ENCODE measurements around the gene ZFR2.
"Not testable (repeated sequence)": the region's sequence is repeated elsewhere in the genome, so short reads cannot be mapped to it uniquely, and the experiment has no call there.

Gene ZFR2

DNA sequence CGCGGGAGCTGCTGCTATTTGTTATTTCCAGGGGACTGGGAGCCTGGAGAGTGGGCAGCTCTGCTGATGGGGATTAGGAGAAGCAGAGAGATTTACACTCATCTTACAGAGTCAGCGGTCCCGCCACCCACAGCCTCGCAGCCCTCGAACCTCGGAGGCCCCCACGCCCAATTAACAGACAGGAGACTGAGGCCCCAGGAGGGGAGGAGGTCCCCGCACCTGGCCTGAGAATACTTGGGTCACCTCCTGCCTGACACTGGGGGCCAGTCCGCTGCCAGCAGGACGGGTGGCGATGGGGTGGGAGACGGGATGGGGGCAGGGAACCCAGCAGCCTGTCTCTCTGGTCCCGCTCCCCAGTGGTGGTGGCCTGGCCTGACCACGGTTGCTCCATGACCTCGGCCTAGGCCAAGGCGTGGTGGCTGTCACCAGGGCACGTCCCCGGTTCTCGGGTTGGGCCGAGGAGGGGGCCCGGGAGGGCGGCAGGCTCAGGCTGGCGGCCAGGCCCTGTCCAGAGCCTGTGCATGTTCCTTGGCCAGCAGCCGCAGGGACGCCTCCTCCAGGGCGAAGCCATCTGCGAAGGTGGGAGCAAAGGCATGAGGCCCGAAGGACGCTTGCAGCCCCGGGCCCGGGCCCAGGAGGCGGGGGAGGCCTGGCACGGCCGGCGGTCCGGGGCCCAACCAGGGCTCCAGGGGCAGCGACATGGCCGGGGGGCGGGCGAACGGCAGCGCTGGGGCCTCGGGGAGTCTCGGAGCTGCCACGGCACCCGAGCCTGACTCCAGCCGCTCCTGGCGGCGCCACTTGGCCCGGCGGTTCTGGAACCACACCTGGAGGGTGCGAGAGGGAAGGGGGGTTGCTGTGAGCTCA is 98.5 kb downstream of the ZFR2 start:
- DNase-seq, result no peak

DNA sequence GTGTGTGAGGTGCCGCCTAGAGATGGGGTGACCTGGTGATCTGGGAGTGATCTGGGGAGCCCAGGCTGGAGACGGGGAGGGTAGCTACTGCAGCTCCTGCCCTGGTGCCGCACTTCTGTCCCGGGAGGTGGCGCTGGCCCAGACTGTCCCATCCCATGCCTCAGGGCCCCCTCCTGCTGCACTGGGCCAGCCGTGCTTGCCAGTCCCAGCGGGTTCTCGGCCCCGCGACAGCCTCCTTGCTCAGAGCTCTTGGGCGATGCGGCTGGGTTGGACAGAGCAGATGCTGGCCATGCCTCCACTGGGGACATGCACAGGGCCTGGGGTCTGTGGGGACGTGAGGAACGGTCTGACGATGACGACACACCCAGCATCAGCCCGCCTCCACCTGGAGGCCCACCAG is 99.3 kb downstream of the ZFR2 start:
- no peak for DNase-seq

DNA sequence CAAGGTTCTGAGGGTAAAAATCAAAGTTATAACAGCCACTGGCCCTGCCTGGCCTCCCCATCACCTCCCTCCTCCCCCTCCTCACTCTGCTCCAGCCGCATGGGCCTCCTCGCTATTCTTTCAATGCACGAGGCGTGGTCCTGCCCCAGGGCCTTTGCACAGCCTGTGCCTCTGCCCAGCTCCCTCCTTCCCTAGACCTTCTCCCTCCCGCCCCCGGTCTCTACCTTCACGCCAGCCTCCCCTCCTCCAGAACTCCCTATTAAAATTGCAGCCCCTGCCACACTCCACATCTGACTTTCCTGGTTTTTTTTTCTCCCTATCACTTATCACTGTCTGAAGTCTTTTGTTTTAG is 100.1 kb downstream of the ZFR2 start:
- DNase-seq, result no peak

DNA sequence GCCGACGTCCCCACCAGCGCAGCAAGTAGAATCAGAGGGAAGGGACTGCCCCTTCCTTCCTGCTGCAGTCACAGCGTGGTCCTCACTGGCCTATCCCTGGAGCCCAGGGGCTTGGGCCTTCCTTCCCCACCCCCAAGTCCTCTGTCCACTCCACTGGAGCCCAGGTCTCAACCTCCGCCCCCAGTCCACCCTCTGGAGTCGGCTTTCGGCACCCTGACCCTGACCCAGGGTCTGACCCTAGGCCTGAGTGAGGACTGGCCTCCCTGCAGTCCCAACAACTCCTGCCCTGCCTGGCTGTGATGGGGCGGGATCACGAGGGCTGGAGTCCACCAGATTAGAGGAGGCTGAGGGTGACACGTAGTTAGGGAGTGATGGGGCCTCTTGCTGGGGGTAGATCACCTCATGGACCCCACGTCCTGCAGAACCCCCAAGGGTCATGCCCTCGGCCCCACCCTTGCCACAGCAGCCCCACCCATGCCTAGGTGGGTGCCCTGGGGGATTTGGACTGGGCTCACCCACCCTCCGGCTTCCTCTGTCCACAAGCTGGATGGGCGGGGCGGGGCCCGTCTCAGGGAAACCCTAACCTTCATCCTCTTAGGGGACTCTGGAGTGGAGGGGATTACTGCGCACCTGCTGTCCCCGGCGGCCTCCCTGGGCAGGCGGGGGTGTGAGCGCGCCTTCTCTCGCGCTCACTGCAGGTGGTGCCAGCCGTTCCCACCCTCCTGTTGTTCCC is 100.7 kb downstream of the ZFR2 start:
- DNase-seq, result no peak

DNA sequence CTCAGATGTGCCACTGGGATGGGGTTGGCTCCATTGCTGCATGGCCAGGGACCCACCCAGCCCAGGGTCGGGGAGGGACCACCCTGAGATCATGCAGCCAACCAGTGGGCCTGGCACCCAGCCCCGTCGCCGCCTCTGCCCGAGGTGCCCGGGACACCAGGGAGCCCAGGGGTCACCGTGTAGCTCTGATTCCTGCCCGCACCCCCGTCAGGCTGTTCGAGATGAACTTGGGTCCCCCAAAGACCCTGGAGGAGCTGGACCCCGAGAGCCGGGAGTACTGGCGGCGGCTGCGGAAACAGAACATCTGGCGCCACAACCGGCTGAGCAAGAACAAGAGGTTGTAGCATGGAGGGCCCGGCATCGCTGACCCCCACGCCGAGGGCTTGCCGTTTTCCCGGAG is 101.8 kb downstream of the ZFR2 start:
- no peak for DNase-seq

DNA sequence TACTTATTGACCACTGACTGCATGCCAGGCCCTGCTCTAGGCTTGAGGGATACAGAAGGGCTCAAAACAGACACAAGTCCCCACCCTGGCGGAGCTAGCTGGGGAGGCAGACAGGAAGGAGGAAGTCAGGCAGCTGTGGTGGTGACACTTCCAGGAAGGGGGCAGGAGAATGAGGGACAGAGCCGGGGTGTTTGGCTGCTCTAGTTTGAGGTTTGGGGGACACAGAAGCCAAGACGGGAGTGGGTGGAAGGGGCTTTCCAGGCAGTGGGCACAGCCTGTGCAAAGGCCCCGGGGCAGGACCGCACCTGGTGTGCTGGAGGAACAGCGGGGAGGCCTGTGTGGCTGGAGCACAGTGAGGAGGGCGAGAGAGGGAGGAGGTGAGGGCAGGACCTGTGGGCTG is 102.3 kb downstream of the ZFR2 start:
- no peak for DNase-seq

DNA sequence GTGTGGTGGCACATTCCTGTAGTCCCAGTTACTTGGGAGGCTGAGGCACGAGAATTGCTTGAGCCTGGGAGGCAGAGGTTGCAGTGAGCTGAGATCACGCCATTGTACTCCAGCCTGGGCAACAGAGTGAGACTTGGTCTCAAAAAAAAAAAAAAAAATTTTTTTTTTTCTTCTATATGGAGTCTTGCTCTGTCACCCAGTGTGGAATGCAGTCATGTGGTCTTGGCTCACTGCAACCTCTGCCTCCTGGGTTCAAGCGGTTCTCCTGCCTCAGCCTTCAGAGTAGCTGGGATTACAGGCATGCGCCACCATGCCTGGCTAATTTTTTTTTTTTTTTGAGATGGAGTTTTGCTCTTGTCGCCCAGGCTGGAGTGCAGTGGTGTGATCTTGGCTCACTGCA is 103.1 kb downstream of the ZFR2 start:
- not testable (repeated sequence) for DNase-seq

DNA sequence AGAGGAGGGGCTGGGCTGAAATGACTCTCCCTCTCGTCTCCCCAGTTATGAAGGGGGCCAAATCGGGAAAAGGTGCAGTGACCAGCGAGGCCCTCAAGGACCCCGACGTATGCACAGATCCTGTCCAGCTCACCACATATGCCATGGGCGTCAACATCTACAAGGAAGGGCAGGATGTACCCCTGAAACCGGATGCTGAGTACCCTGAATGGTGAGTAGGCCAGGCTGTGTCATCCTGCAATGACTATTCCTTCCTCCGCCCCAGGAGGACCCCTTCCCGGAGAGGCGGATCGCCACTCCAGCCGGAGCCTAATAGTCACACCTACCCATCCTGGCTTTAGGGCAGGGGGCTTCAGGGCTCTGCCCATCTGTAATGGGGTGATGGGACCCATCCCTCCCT is 103.7 kb downstream of the ZFR2 start:
- no peak for DNase-seq

DNA sequence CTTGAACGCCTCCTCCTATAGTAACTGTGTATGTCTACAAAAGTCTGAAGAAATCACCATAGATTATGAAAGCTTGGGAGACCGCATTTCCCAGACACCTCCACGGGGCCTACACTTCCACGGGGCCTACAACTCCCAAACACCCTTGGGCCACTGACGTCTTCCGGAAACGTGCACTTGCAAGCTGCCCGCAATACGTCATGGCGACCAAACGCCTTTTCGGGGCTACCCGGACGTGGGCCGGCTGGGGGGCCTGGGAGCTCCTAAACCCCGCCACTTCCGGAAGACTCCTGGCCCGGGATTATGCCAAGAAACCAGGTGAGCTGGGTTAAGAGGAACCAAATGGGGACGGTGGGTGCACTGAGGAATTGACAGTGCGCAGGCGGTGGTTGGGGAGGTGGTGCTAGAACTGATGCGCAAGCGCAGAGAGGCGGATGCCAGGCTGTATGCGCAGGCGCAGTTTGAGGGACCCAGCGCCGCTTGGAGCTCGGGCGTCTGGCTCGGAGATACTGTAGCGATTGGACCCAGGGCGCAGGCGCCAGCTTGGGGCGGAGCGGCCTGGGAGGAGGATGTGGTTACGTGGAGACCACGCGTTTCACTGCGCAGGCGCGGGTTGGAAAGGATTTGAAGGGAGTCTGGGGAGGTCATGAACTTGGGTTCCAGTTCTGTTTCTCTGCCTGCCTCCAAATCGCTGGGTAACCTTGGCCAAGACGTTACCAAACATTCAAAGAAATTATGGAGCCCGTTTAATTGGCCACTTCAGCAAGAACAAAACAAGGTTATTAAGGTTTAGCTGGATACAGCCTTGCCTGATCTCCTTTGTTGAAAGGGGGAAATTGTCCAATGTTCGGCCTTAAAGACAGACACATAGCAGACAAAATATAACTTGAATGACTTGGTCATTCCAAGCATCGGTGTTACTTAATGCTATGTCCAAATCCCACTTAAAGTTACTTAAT is 106.1 kb downstream of the ZFR2 start, which contains the start of gene MRPL54:
TSS of gene MRPL54 (plus strand) at position 182 of the 959 bp plus-strand sequence. CDS start at position 201, 19 bp downstream.
- DNase-seq, result peak; percentile 98

DNA sequence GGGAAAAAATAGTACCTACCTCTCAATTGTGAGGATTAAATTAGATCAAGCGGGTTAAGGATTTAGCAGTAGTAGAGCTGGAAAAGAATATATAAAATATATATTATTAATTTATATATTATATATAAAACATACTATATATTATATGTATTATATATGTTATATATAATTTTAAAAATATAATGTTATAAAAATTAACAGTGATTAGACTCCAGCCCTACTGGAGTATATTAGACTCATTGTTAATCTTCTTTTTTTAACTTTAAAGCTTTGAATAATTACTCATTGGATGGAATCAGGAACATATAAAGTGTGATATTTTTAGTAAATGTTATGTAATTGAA is 106.7 kb downstream of the ZFR2 start:
- DNase-seq, result no peak

DNA sequence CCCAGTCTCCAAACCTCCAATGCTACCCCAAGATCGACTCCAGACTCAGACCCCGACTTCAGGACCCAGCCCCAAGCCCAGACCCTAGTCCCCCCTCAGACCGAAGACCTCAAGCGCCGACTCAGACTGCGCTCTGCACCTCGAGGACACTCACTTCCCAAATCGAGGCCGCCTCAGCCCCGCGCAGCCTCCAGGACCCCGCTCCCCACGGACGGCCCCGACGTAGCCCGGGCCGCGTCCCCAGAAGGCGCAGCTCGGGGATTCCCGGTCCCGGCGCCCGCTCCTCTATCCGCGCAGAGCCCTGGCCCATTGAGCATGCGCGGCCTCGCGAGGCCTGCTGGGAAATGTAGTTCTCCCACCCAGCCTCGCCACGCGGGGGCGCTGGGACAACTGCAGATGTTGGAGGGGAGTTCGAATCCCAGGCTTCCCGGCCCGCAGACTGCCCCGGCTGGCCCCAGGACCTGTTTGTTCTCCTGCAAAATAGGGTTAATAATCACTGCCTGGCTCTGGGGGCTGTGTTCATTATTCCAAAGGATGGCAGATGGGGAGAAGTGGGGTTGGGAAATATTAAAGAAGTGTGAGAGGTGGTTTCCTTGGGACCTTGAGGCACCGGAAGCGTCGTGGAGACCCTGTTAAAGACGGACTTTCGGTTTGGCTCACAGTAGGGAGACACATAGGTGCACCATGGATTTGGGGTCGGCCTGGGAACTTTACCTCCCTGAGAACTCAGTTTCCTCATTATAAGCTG is 107.3 kb downstream of the ZFR2 start, which contains the start of gene APBA3:
TSS of gene APBA3 (minus strand) at position 311 of the 748 bp plus-strand sequence. CDS start 1,428 bp downstream, outside the sequence.
- DNase-seq, result peak; percentile 51

DNA sequence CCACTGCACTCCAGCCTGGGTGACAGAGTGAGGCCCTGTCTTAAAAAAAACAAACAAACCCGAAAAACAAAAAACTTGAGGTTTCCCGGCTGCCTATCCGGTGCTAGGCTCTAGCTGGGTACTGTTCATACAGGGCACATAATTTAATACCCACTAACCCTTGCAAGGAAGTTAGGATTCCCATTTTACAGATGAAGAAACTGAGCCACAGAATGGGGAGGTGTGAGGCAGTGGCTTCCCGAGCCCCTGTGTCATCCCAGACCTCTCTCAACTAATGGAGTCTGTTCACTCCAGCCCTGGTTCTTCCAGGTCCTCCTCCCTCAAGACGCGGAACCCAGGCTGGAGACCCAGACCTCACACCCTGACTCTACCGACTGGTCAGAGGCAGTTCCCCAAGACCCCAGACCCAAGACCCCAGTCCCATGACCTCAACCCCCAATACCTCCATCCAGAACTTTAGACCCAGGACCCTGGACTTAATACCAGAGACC is 107.9 kb downstream of the ZFR2 start:
- DNase-seq, result no peak

DNA sequence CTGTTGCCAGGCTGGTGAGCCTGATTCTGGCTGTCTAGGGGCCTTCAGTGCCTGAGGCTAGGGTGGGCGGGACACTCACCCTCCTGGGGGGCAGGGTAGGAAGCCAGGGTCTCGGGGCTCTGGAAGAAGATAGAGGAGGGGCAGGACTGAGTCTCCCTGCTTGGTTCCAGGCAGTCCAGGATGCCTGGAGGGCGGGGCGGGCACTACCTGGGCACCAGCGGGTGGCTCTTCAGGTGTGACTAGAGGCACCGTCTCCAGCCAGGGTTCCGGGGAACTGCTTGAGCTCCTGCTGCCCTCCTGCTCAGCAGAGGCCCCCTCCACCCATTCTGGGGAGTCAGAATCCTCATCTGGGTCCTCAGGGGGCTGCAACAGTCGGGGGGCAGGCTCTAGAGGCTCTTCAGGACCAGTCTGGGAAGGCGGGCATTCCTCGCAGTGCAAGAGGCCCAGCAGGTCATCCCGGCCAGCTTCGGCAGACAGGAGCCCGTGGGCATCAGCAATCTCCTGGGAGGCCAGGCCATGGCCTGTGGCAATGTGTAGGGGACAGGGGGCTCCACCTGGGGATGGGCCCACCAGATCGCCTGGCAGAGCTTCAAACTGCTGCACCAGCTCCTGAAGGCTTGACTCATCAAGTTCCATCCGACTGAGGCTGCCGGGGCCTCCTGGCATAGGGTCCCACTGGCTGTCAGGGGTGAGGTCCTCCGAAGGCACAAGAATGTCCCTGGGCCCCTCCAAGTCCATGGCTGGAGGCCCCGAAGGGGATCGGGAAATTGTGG is 109.2 kb downstream of the ZFR2 start:
- no peak for DNase-seq

DNA sequence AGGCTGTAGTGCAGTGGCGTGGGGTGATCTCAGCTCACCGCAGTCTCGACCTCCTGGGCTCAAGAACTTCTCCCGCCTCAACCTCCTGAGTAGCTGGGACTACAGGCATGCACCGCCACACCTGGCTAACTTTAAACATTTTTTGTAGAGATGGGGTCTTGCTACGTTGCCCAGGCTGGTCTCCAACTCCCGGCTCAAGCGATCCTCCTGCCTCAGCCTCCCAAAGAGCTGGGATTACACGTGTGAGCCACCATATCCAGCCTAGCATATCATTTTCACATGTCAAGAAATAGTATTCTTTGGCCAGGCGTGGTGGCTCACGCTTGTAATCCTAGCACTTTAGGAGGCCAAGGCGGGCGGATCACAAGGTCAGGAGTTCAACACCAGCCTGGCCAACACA is 110.5 kb downstream of the ZFR2 start:
- DNase-seq, result not testable (repeated sequence)

DNA sequence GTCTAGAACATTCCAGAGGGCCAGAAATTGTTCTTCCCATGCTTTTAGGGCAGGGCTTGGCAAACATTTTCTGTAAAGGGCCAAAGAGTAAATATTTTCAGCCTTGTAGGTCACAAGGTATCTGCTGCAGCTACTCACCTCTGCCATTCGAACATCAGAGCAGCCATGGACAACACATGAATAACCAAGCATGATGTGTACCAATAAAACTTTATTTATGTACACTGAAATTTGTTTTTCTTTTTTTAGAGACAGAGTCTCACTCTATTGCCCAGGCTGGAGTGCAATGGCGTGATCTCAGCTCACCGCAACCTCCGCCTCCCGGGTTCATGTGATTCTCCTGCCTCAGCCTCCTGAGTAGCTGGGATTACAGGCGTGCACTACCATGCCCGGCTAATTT is 111.1 kb downstream of the ZFR2 start:
- not testable (repeated sequence) for DNase-seq

All from GOT3 (cell line).